ENCODE measurements around the gene RPL22.
A peak's percentile ranks its signal among the peaks of the same experiment; 100 is the strongest.

Gene RPL22

DNA sequence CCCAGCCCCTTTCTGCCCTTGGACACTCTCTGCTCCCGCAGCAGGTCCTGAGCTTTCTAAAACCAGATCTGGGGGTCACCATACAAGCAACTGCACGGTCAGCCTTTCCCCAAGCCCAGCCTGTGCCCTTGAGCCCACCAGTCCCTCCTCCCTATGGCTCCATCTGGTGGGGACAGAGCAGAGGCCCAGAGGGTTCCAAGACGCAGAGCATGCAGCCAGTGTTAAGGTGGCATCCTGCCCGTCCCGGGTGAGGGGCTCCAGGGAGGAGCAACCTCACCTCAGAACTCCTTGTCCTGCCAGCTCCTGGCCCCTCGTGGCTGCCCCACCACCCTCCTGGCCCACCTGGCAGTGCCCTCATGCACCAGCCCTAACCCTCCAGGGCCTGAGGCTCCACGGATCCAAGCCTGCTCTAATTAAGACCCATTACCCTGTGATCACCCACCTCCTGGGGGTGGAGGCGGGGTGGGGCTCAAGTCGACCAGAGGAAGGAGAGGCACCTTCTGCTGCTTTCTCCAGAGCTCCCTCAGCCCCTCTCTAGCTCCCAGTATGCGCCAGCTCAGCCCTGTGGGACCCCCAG, 27.8 kb downstream of the RPL22 start:
- DNase-seq: peak; percentile 59

DNA sequence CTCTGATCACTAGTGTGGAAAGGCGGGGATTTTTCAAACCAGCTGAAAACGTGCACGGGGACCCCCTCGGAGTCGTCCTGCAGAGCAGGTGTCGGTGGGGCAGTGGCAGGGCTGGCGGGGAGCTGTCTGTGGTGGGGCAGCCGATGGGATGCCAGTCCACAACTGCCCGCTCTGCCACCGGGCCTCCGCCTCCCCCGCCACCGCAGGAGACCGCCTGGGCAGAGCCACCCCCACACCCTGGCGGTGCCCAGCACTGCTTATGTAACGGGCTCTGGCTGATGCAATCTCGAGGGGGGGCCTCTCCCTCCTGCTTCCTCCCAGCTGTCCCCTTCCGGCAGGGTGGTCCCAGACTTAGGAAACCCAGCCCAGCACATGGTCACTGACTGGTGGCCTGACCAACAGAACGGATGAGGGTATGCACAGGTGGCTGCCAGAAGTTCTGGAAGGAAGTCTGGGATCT, 28.6 kb downstream of the RPL22 start:
- no peak for DNase-seq

DNA sequence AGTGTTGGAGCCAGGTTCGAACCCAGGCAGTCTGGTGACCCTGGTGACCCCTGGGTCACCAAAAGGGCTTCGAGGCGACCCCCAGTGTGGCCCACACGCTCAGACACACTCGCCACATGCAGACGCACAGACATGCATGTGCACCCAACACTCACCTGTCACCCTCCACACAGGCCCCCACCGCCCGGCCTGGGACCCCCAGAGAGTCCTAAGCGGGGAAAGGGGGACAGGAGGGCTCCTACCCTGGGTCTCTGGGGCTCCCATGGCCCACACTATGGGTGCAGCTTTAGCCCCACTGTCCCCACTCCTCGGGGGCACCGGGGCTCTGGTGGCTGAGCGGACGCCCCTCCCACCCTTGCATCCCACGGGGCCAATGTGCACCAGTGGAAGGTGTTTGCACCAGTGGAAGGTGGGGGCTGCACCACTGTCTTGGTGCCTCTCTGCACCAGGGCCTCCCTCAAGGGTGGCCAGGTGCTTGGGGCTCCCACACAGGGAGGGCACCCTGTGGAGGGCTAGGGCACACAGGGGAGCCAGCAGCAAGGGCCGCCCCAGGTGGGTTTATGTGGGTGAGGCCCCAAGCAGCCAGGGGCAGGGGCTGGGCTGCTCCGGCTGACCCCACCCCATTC, 29.2 kb downstream of the RPL22 start:
- no peak for DNase-seq

DNA sequence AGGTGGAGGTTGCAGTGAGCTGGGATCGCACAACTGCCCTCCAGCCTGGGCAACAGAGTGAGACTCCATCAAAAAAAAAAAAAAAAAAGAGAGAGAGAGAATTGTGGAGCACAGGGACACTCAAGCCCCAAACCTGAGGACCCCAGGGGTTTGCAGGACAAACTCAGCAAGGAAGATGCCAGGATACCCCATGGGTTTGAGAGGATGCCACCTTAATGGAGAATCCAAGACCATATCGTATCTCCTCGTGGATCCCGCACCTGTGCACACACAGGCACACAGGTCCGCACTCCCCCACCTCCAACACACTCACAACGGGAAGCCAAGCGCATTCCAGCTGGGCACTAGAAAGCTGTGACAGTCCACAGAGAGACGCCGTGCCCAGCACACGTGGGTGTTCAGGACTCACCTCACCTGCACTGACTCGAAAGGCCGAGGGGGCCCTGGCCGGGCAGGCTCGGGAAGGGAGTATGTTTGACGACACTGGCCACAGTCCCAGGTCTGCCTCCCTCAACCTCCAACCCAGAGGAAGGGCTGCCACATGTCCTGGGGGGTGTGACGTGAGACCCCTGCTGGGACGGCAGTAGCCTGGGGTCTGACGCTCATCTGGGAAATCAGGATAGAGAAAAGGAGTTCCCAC, 30.3 kb downstream of the RPL22 start:
- no peak for DNase-seq

DNA sequence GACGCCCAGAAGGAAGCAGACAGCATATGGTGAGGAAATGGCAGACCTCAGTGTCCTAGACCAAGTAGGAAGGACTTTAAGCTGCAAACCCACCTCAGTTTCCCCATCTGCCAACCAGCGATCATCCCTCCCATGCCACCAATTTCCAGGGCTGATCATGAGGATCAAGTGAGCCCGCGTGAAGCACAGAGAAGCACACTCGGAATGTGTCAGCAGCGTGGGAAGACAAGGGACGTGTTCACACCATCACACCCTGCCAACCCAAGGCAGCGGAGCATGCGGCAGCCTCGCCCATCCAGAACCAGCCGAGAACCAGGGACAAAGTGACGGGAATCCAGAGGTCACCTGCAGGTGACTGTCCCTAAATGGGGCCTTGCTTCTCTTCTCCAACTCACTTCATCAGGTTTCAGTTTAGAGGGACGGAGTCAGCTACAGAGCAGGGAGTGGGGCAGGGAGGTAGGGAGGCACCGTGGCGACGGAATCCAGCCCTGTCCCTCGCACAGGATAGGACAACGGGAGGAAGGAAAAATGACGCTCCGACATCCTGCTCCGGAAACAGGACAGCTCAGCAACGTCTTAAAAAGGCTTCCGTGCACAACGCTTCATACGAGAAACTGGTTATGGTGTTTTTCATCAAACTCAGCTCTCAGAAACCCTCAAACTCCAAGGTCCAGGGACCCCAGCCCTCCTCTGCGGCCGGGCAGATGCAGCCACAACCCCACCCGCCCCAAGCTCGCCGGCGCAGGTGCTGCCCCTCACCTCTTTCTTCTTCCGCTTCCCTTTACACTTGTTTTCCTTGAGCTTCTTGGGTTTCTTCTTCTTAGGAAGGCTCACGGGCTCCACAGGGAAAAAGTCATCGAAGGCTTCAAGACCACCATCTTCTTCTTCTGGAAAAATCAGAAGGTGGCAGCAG, 31.7 kb downstream of the RPL22 start:
- DNase-seq: no peak

DNA sequence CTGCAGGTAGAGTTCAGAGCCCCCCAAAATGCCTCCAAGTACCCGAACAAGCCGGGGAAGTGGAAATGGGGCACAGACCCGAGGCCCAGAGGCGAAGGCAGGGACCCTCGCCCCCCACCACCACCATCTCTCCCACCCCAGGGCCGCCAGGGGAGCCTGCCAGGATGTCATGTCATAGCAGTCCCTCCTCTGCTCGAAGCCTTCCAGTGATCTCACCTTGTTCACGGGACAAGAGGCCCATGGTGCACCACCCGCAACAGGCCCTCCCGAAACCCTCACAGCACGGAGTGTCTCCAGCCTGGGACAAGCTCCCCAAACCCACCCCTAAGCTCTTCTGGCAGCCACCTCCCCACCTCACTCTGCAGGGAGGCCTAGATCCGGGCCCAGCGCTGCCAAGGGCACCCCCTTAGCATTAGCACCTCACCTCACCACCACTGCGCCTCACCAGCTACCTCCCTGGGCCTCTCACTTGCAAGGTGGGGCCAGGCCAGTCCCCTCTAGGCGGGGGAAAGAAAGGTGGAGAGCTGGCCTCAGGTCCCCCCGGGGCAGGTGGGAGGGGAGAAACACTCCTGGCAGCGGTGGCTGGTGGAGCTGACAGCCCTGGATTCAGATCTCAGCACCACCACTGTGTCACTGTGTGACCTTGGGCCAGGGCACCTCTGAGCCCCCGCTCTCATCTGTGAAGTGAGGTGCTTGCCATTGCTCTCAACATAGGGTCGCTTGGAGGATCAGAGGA, 32.6 kb downstream of the RPL22 start:
- no peak for DNase-seq

DNA sequence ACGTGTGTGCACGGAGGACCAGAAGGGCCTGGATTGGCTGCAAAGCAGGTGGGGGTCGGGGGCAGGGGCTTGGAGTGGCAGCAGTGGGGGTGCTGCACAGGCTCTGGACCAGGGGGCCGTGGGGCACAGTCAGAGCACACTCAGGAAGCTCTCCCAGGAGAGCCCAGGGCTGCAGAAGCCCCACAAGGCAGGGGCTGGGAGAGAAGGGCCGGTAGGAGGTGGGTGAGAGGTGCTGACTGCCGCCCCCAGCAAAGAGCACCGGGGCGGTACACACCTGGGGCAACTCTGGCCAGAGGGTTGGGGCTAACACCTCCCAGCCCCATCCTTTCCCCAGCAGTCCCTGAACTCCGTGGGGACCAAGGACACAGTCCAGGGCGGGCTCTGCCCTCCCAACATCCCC, 33.2 kb downstream of the RPL22 start:
- DNase-seq: no peak

DNA sequence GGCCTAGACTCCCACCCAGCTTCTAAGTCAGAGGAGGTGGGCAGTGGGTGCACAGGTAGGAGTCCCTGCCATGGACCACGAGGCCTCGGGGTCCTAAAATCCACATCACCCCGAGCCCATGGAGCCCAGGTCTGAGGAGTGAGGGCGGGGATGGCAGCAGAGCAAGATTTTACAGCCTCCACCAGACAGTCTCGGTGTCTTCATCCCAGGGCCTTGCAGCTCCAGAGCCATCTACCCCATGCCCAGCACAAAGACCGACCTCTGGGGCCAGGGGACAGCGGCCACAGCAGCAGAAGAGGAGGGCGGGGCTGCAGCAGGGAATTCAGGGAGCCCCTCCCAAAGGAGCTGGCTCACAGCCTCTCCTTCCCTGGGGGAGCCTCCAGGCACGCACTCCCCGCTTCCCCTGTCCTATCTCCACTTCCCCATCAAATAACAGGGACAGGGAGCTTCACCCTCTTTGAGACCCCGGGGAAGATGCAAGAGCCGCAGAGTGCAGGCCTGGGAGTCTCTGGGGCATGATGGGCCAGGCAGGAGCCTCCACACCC, 33.9 kb downstream of the RPL22 start:
- no peak for DNase-seq

DNA sequence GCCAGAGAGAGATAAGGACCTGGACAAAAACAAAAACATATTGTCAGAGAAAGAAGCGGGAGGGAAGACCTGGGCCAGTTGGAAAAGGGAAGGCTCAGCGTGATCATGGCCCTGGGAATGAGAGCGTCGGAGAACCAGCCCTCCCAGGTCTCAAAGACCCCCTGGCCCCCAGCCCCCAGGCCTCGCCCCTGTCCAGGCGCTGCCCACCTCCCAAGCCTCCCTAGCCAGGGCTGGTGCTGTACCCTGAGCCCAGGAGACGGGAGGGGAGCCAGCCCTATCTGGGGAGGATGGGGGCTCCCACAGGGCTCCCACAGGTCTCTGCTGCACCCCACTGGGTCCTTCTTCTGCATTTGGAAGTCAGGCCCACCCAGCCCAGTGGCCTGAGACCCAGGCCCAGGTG, 34.4 kb downstream of the RPL22 start:
- no peak for DNase-seq

DNA sequence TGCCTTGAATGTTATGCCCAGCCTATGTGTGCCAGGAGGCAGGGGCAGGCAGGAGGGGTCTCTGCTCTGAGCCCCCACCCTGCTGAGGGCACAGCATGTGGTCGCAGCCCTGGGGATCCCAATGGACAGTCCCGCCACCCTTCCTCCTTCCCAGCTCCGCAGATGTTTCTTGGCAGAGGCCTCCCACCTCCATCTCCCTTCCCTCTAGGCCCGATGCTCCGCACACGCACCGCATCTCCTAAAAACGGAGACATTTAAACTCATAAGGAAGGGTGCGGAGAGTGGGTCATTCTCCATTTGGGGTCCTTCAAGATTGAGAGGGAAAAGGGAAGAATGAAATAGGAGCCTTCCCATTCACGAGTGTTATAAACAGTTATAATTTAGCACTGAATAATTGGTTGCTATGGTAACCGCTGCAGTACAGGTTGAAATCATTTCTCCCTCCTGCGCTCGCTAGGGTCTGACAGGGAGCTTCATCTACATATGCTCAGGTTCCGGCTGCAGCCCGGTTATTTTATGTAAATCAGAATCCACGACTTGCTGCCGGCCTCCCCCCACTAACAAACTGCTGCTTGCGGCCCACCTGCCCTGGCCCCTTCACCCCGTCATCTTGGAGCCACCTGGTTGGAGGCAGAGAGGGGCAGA, 35.3 kb downstream of the RPL22 start:
- no peak for DNase-seq

DNA sequence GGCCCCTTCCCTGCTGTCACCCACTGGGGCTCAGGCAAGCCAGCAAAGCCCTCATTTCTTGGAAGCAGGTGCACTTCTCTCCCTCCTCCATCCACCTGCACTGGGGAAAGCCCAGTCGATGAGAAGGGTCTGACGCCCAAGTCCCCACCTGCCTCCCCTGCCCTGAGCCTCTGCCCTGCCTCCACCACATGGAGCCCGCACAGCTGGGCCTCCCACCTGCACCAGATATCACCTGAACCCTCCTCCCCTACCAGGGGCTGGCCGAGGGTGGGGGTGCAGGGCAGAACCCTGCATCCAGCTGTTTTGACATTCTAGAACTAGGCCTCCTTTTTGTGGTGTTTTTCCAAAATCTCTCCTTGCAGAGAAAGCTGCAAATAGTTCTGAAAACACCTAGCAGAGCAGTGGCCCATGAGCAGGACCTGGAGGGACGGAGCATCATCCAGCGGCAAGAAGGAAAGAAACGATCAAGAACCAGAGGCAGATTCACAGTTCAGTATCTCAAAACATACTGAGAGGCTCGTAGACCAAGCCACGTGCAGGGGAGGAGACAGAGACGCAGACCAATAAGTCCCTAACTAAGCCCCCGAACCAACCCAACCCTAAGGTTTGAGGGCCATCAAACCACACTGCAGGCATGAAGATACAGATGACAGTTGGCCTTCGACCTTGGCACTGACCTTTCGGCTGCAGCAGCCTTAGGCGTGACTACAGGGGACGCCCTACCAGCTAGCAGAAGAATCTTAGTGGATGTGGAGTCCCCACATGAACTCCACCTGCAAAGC, 36.0 kb downstream of the RPL22 start:
- no peak for DNase-seq

DNA sequence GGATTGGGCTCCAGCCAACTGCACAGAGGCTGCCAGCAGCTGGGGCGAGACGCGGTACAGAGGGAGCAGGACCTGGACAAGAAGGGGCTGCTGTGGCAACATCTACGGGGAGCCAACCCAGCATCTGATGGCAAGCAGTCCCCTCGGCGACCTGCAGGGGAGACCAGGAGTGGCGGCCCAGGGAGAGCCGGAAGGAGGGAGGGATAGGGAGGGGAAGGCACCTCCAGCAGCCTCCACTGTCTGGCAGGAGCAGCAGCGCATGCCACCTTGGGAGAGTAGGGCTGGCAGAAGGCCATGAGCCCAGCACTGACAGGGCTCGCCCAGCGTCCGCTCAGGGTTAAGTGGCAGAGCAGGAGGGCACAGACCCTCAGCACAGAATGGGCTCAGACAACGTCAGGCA, 36.6 kb downstream of the RPL22 start:
- peak; percentile 84 for DNase-seq

DNA sequence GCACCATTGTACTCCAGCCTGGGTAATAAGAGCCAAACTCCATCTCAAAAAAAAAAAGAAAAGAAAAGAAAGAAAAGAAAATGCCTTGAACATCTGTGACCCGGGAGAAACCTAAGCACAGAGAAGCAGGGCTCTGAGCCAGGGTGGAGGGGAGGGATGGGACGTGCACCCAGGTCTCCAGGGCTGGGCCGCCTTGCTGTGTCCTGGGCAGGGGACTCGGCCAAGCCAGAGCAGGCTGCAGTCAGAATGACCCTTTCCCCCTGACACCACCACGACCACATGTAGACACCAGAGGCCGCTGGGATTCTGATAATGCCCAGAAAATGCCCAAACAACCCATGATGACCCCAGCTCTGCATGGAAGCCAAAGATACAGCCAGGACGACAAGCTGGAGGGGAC, 37.1 kb downstream of the RPL22 start:
- no peak for DNase-seq

DNA sequence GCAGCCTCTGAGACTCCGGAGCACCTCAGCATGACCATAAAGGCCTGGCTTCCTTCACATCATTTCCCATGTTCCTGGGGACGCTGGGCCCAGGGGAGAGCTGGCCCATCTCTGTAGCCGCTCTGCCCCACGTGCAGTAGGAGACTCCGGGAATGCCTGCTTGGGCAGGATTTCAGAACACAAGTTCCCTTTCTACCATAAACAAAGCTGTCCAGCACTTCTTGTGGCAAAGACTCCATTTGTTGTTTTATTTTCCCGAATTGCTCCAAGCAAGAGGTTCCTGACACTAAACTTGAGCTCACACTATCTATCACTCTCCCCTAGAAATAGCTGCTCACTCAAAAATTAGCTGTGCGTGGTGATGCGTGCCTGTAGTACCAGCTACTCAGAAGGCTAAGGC, 41.2 kb downstream of the RPL22 start:
- DNase-seq: no peak

DNA sequence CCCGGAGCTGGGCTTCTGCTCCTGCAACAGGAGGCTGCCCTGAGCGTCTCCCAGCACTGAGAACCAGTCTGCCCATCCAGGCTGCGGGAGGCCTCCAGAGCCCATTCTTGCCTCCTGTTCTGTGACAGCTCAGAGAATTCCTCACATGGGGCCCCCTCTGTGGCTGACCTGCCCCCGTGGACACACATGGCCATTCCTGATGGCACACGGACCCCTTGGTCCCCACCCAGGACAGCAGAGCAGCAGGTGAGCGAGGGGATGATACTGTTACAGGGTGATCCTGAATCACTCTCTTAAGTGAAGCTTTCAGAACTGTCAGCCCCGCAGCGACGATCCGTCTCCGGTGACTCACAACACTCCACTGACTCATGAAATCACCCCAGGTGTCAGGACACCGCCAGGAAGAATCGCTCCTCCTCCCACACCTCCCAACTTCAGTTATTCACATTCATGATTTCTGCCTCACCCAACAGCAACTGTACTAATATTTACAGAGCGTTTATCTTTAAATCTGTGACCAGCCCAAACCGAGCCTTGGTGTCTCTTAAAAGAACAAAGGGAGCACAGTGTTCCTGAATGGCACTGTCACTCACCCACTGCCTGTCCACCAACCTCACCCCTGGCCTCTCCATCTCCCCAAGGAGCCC, 41.7 kb downstream of the RPL22 start:
- DNase-seq: no peak

DNA sequence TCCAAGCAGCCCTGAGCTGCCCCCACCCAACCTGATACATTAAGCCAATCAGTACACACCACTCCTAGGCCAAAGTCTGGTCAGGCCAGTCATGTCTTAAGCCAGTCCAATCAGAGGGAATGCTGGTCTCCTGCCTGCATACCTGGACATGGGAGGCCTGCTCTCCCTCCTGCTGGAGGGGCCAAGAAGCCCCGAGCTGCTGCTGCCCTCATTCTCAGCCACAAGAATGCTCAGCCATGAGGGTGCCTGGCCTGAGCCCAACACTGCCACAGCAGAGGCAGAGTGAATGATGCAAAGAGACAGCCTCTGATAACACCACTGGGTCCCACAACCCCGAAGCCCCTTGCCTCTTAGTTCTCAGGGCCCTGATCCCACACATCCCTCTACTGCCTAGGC, 42.3 kb downstream of the RPL22 start:
- DNase-seq: no peak

DNA sequence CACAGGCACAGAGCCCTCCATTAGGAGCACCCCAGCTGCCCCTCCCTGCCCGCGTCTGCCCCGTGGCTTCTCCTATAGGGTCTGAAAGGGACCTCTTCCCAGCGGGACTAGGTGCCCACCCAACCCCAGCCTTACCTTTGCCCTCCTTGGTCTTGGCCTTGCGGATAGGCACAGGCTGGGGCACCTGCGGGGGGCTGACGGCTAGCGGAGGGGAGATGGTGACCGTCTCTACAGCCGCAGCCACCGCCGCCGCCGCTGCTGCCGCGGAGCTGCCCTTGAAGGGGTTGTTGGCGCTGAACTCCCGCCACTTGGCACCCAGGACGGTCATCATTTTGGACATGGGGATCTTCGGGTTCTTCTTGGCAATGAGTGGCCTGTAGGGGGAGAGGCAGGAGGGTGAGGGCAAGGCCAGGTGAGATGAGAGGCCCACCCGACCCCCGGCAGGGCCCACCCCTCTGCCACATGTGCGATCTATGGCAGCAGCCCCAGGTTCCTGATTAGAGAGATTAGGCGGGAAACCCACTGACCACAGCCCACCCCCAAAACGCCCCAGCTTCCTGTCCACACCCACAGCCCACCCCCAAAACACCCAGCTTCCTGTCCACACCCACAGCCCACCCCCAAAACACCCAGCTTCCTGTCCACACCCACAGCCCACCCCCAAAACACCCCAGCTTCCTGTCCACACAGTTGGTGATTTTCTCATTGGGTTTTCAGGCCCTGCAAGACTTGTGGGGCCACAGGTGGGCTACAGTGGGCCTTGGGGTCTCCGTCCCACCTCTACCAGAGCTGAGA, 44.7 kb downstream of the RPL22 start:
- no peak for DNase-seq

DNA sequence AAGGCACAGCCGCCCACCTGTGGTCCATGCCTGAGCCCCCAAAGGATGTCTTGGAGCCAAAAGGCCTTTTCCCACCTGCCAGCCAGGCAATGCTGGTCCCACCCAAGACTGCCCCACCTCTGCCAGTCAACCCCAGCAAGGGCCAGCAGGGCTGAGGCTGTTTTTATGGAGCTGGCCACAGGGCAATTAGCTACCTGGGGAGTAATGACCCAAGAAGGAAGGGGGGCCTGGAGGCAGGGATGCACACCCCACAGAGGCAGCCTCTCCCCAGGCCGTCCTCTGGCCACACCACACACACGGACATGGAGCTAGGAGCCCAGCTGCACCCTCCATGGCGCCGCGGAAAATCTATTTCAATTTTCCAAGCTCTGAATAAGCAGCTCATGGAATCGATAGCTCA, 46.5 kb downstream of the RPL22 start:
- no peak for DNase-seq

DNA sequence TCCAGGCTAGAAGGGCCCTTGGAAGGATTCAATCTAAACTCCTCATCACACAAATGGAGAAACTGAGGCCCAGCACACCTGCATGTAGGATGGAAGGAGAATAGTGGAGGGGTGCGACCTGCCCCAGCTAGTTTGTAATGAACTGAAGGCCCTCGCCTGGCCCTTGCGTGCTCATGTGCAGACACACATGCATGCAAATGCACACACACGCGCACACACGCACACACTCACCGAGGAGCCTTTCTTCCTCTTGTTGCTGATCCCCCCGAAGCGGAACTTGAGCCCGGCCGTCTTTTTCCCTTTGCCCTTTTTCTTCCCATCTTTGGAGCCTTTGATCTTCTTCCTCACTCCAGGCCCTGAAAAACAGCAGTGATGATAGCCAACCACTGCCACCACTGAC, 47.2 kb downstream of the RPL22 start:
- DNase-seq: no peak

DNA sequence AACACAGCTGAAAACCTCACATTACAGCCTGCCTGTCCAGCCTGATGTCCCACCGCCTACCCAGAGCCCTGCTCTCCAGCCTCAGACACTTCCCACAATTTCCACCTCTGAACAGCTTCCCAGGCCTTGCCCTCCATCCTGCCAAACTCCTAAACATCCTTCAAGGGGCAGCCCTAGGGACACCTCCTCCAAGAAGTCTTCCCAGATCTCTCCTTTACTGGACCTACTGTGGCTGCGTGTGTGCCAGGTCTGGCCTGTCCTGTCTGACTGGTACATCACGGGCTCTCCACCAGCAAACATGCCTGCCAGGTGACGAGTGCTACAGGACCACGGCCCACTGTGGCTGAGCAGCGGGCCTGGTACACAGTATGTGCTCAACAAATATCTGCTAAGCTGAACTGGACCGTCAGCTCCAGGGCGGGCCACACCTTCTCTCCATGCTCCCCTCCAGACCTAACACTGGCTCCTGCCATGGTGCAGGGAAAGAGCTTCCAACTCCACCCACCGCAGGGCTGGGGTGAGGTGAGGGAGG, 48.0 kb downstream of the RPL22 start:
- DNase-seq: no peak

All from NCI-H1092 (cell line).